GM12891 (cell line): Measurements from ENCODE around the gene KDM5B. TPM values are rescaled to one million over a fixed set of nuclear protein-coding genes. Genes with fewer than 3 reads are reported as not detected.
A peak's percentile ranks its signal among the peaks of the same experiment; 100 is the strongest.

Experiments used
- DNase-seq: peaks from one replicate; pipeline ENCODE4 v3.0.0; 2011; ENCODE audit warnings: low spot score; ENCODE audit not compliant: insufficient read length
- FAIRE-seq: peaks from 2 replicates; lab custom pipeline; 2011; peaks lifted over from hg19 to GRCh38; lab: Jason Lieb, UNC
- PAX5 ChIP-seq: IDR thresholded peaks from 2 replicates; pipeline ENCODE4 v1.6.1; 2011; ENCODE audit warnings: low read length, moderate library complexity, mild to moderate bottlenecking; ENCODE audit not compliant: insufficient read depth, severe bottlenecking
- POLR2A ChIP-seq: IDR thresholded peaks from 2 replicates; pipeline ENCODE4 v1.6.1; 2011; ENCODE audit warnings: low read depth, low read length, control low read depth
- POLR2AphosphoS5 ChIP-seq: IDR thresholded peaks from 2 replicates; pipeline ENCODE4 v1.6.1; 2011; ENCODE audit warnings: low read depth, low read length, control low read depth
- POU2F2 ChIP-seq: IDR thresholded peaks from 2 replicates; pipeline ENCODE4 v1.6.1; 2011; ENCODE audit warnings: low read depth, mild to moderate bottlenecking, control low read depth, low read length, moderate library complexity
- SPI1 ChIP-seq: IDR thresholded peaks from 2 replicates; pipeline ENCODE4 v1.6.1; 2011; ENCODE audit warnings: low read depth, low read length, control low read depth
- TAF1 ChIP-seq: IDR thresholded peaks from 2 replicates; pipeline ENCODE4 v1.6.1; 2011; ENCODE audit warnings: low read depth, low read length, control low read depth
- polyA plus RNA-seq: library from polyadenylated mRNA; unstranded; fragments of >200 nt; gene quantifications from one replicate; pipeline ENCODE4 v1.2.1, GENCODE V29; 2012; ENCODE audit warnings: low read depth, missing spikeins, inconsistent platforms; ENCODE audit not compliant: missing spikeins

The KDM5B gene
- 16.2 TPM for polyA plus RNA-seq

DNA sequence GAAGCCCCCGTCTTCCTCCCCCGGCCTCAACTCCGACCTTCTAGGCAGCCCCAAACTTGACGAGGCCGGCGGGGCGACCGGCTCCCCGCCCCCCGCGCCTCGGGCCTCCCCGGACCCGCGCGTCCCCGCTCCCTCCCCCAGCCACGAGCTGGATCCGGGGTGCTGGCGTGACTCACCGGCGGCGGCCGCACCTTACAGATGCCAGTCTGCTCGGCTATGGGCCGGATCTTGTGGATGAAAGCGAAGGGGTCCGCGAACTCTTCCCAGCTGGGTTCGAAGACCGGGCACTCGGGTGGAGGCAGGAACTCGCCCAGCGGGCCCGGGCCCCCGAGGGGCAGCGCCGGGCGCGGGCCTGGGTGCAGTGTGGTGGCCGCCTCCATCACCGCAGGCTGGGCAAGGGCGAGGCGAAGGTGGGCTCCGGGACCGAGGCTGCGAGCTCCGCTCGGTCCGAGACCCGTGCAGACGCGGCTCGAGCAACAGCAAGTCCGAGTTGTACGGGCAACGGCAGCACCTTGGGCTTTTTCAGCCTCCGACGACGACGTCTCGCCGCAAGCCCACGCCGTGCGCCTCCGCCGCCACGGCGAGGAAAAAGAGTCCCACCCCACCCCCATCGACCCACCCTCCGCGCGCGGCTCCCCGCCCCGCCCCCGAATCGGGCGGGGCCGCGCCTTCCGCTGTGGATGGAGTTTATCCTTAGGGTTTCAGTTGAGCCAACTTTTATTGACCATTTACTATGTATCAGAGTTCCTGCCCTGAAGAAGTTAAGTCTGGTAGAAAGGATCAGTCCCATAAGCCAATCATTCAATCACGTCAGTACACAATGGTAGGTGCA is at the start of gene KDM5B:
Gene KDM5B (minus strand): TSS at position 496 of the 832 bp plus-strand sequence. CDS start 116 bp downstream, at position 380.
- TF ChIP-seq POLR2A (peak; percentile 95), POLR2AphosphoS5 (peak; percentile 98), SPI1 (no peak), TAF1 (peak; percentile 85), PAX5 (no peak), POU2F2 (peak; percentile 43; the same call in 1 of the 2 replicates)
- FAIRE-seq (peak; percentile 65), DNase-seq (peak; percentile 43)

DNA sequence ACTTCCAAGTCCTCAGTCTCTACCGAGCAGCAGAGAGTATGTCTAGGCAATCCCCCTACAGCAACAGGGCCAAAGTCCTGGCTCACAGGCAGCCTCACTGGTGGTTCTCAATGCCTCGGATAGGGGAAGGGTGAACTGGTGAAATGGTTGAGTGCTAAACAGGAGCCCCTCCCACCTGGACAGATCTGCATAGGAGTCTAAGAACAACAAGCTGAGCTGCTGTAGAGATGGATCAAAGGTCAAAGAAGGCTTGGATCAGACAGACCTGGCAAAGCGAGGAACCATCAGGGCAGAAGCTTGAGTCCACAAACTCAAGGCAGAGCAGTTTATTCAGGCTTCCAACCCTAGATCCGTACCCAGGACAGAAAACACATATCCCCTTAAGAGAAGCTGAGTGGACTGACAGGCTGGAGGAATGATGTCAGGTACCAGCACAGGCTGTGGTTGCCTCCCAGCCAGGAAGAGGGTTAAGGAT is 49.0 kb upstream of the KDM5B start:
- no peak for DNase-seq
- TF ChIP-seq TAF1 (no peak), SPI1 (no peak), POLR2A (no peak), POLR2AphosphoS5 (no peak), PAX5 (no peak), POU2F2 (no peak)
- no peak for FAIRE-seq

DNA sequence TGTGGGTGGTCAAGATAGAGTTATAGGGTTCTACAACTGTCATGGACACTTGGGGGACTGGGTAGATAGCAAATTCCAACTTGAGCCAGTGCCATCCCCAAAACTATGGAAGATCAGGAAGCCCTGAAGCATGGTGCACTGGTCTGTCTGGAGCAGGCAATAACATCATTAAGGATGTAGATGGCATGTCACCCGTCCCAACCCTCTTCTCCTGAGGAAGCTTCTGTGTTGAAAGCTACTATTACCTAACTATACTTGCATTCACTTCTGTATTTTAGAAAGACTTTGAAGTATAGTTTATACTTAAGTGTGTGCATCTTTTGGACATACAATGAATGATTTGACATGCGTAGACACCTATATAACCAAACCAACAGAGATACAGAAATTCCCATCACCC is 47.8 kb upstream of the KDM5B start:
- TF ChIP-seq PAX5 (no peak), POU2F2 (no peak), POLR2A (no peak), TAF1 (no peak), SPI1 (no peak), POLR2AphosphoS5 (no peak)
- FAIRE-seq (no peak), DNase-seq (no peak)

- no peak for TF ChIP-seq PAX5
- TF ChIP-seq POLR2A, result no peak
- no peak for TF ChIP-seq POLR2AphosphoS5
- TF ChIP-seq SPI1, result no peak
- no peak for TF ChIP-seq TAF1
- no peak for TF ChIP-seq POU2F2
- DNase-seq (no peak), FAIRE-seq (no peak)
Measured at GRCh38 chr1:202854787-202855186, 46.6 kb upstream of the KDM5B start.

GRCh38 chr1:202852163-202852904 is 44.1 kb upstream of the KDM5B start:
- no peak for TF ChIP-seq POLR2AphosphoS5
- TF ChIP-seq PAX5, result no peak
- no peak for TF ChIP-seq SPI1
- TF ChIP-seq POLR2A, result no peak
- no peak for TF ChIP-seq POU2F2
- TF ChIP-seq TAF1, result no peak
- FAIRE-seq, result peak; percentile 79
- peak; percentile 59 for DNase-seq

DNA sequence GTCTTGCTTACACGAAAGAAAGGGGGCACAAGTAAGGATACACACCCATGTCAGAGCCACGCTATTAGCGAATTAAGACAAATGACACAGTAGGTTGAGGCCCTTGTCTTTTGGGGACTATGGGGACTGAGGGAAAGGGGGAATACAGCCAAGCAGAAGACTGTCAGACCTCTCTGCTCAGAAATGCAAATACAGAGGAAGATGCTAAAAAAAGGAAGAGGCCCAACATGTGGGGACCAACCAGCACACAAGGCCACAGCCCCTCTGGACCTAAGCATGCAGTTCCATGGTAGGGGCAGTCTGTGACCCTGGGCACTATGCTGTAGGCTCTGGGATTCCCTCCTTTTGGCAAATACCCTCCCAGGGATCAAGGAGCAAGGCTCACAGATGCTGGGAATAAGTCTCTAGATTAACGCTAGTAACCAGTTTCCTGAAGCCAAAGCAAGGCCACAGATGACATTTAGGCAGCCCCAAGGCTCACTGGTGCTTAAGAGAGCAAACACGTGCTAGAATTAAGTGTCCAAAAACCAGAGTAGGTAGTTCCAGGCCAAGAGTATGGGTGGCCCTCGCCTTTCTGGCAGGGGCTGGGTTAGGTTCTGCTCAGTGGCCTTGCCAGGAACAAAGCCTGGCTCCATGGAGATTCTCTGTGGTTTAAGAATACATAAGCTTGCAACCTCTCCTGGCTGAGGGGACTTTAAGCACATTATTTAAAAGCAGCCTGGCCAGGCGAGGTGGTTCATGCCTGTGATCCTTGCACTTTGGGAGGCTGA is 42.6 kb upstream of the KDM5B start:
- peak; percentile 38 for FAIRE-seq

GRCh38 chr1:202848191-202848542 is 39.9 kb upstream of the KDM5B start:
- TF ChIP-seq SPI1 (peak; percentile 61), POLR2A (no peak), POLR2AphosphoS5 (no peak), PAX5 (no peak), POU2F2 (peak; percentile 53; the same call in 1 of the 2 replicates), TAF1 (no peak)
- peak; percentile 83 for FAIRE-seq
- DNase-seq, result peak; percentile 68

More for the DNA sequence above, 42.6 kb upstream of the KDM5B start:
- TF ChIP-seq SPI1 (peak; percentile 61), PAX5 (no peak), POLR2AphosphoS5 (no peak), TAF1 (no peak)
- DNase-seq, result no peak

DNA sequence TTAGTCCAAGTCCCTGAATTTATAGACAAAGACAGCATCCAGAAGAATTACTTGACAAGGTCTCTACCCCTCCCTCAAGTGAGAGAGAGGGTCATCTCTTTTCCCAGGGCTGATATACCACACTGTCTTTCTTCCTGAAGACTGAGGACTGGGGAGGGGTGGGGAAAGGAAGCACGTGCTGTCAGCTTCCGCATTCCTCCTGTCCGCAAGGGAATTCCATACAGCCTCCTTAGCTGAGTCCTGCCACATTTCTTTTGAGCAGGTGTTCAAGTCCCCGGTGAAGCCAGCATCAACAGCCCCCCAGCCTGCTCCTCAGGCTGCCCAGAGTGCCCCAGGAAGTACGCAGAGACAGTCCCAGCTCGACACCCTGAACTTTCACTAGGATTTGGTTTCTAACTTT is 36.7 kb upstream of the KDM5B start:
- FAIRE-seq (no peak), DNase-seq (no peak)
- TF ChIP-seq PAX5 (no peak), POLR2A (no peak), POU2F2 (no peak), TAF1 (no peak), POLR2AphosphoS5 (no peak), SPI1 (no peak)

DNA sequence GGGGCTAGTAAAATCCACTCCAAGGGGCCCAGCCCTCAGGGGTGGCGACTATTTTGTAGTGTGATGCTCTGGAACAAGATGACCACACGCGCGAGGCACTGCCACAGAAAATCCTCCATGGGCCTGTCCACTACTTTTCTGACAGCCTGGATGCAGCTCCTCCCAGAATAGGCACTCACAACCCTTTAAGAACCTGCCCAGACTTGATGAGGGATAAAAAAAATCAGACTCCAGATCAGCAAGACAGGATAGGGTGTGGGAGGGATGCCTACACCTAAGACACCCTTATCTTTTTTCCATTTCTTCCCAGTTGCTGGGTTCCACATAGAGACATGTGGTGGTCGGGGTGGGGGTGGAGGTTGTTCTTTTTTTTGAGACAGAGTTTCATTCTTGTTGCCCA is 36.0 kb upstream of the KDM5B start:
- no peak for FAIRE-seq
- TF ChIP-seq PAX5, result no peak
- no peak for TF ChIP-seq POLR2A
- no peak for TF ChIP-seq POLR2AphosphoS5
- no peak for TF ChIP-seq SPI1
- TF ChIP-seq POU2F2, result no peak
- TF ChIP-seq TAF1, result no peak
- no peak for DNase-seq
